MCF 10A (cell line): Measurements from ENCODE around the gene OTUD3. TPM values are rescaled to one million over a fixed set of nuclear protein-coding genes. Genes with fewer than 3 reads are reported as not detected.

ENCODE experiments used
- BruUV-seq: library from RNA; stranded (reverse); fragments of 400-500 nt; replicated peaks from 2 replicates; lab custom pipeline; 2021; lab: Mats Ljungman, UMichigan
- CTCF ChIA-PET: fragments of 300-600 bp; sonication (Branson Sonifier 250); formaldehyde crosslinking; extraction: SDS; loops from one replicate; lab custom pipeline; 2021; ENCODE audit warnings: antibody characterized with exemption, inconsistent platforms; lab: Yijun Ruan, JAX
- POLR2A ChIA-PET: fragments of 300-600, 350-650 bp; sonication (Branson Sonifier 250); formaldehyde crosslinking; extraction: SDS; loops from one replicate; lab custom pipeline; 2020; ENCODE audit warnings: antibody characterized with exemption, inconsistent platforms; lab: Yijun Ruan, JAX
- DNase-seq: peaks from one replicate; pipeline ENCODE4 v3.0.0-alpha.2; 2018; ENCODE audit not compliant: unreplicated experiment
- H3K27ac Mint-ChIP-seq: one replicate; pipeline ENCODE4 v1.8.0; 2022; ENCODE audit warnings: mild to moderate bottlenecking, low read depth, mixed read lengths; ENCODE audit not compliant: unreplicated experiment
- H3K27me3 Mint-ChIP-seq: one replicate; pipeline ENCODE4 v1.8.0; 2022; ENCODE audit warnings: mixed read lengths; ENCODE audit not compliant: insufficient read depth, unreplicated experiment
- H3K36me3 Mint-ChIP-seq: one replicate; pipeline ENCODE4 v1.8.0; 2022; ENCODE audit warnings: mild to moderate bottlenecking, moderate library complexity, mixed read lengths; ENCODE audit not compliant: insufficient read depth, unreplicated experiment
- H3K4me1 Mint-ChIP-seq: one replicate; pipeline ENCODE4 v1.8.0; 2022; ENCODE audit warnings: mixed read lengths; ENCODE audit not compliant: insufficient read depth, unreplicated experiment
- H3K4me3 Mint-ChIP-seq: one replicate; pipeline ENCODE4 v1.8.0; 2022; ENCODE audit warnings: mild to moderate bottlenecking, moderate library complexity, mixed read lengths; ENCODE audit not compliant: unreplicated experiment
- H3K9me3 Mint-ChIP-seq: one replicate; pipeline ENCODE4 v1.8.0; 2022; ENCODE audit warnings: mixed read lengths; ENCODE audit not compliant: unreplicated experiment
- intact Hi-C: fragments of 100-400 bp; cut with micrococcal nuclease; formaldehyde crosslinking; loops from 2 replicates; pipeline ENCODE4 v1.14.1; 2022
- total RNA-seq: library from RNA; stranded (reverse); gene quantifications from 2 replicates; pipeline ENCODE4 v1.2.3, GENCODE V29; 2022
- TF ChIP-seq, protein P1 (sequence below): fragments of 200-600 bp; IDR thresholded peaks from one replicate; pipeline ENCODE4 v1.8.0; 2022; ENCODE audit warnings: antibody characterized with exemption, mild to moderate bottlenecking; ENCODE audit not compliant: unreplicated experiment

Gene OTUD3
- total RNA-seq, 1 experiment from 2014 or later: 11.6 TPM

DNA sequence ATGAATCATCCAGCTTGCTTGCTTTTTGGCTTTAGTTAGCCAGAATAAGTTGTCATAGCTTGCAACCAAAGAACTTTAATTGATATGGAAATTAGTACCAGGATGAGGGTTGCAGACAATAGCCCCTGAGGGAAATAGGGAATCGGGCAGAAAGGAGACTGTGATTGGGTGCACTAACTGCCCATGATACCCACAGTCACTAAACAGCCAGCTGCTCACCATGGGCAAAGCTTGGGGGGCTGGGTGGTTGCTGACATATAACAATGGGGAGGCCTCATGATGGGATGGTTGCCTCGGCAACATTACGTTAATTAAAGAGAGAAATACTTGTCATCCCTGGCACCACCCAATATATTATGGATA lies 59.0 kb downstream of the OTUD3 start:
- no peaks in the 10 kb centered on the region for H3K9me3 Mint-ChIP-seq
- ChIA-PET POLR2A (no interaction called here), CTCF (no interaction called here)
- intact Hi-C loops: no loop called here
- BruUV-seq: no TSS peak
- H3K36me3 Mint-ChIP-seq: no peaks in the 10 kb centered on the region
- H3K27me3 Mint-ChIP-seq: no peaks in the 10 kb centered on the region
- H3K4me3 Mint-ChIP-seq: no peak overlapping the region
- TF ChIP-seq, protein P1, sequence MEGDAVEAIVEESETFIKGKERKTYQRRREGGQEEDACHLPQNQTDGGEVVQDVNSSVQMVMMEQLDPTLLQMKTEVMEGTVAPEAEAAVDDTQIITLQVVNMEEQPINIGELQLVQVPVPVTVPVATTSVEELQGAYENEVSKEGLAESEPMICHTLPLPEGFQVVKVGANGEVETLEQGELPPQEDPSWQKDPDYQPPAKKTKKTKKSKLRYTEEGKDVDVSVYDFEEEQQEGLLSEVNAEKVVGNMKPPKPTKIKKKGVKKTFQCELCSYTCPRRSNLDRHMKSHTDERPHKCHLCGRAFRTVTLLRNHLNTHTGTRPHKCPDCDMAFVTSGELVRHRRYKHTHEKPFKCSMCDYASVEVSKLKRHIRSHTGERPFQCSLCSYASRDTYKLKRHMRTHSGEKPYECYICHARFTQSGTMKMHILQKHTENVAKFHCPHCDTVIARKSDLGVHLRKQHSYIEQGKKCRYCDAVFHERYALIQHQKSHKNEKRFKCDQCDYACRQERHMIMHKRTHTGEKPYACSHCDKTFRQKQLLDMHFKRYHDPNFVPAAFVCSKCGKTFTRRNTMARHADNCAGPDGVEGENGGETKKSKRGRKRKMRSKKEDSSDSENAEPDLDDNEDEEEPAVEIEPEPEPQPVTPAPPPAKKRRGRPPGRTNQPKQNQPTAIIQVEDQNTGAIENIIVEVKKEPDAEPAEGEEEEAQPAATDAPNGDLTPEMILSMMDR: no peak
- no peaks in the 10 kb centered on the region for H3K4me1 Mint-ChIP-seq
- no peak for DNase-seq
- H3K27ac Mint-ChIP-seq: no peak overlapping the region

DNA sequence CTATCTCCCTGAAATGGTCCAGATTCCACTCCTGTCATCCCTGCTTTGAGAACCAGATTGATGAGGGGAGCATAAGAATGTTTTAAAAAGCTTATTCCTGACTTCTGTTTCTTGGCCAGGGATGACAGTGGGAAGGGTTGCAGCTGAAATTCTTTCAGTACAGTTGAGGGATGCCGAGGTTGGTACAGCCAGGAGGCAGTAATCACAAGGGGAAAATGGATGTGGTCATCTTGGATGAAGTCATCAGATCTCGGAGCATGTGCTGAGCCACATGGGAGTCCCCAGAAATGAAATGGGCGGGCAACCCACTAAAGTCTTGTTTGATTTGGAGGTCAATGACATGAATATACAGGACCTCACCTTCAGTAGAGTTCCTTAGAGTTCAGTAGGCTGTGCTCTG lies 59.9 kb downstream of the OTUD3 start:
- H3K27ac Mint-ChIP-seq: no peak overlapping the region
- intact Hi-C loops: no loop called here
- no peaks in the 10 kb centered on the region for H3K4me1 Mint-ChIP-seq
- ChIA-PET POLR2A (no interaction called here), CTCF (interaction anchor here (0.6 kb wide), 1 partner anchor 664 kb away, joined by 3 read pairs; no protein-coding TSS in a partner anchor)
- no peak for DNase-seq
- H3K9me3 Mint-ChIP-seq: no peaks in the 10 kb centered on the region
- H3K36me3 Mint-ChIP-seq: no peaks in the 10 kb centered on the region
- H3K27me3 Mint-ChIP-seq: no peaks in the 10 kb centered on the region
- no peak overlapping the region for H3K4me3 Mint-ChIP-seq
- BruUV-seq: no TSS peak
- TF ChIP-seq, protein P1: no peak

DNA sequence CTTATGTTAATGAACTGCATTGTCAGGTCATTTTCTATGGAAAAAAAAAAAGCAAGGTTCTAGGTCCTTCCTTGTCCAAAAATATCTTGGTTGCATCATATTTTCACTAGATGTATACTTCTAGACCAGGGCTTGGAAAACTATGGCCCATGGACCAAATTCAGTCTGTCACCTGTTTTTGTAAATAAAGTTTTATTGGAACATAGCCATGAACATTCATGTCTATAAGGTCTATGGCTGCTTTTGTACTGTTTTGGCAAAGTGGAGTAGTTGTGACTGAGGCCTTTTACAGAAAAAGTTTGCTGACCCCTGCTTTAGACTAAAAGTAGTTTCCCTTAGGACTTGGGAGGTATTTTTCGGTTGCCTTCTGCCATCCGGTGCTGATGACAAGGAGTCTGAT lies 60.5 kb downstream of the OTUD3 start:
- Mint-ChIP-seq H3K27ac (no peak overlapping the region), H3K36me3 (no peaks in the 10 kb centered on the region), H3K9me3 (no peaks in the 10 kb centered on the region), H3K4me3 (no peak overlapping the region), H3K27me3 (no peaks in the 10 kb centered on the region), H3K4me1 (no peaks in the 10 kb centered on the region)
- CTCF ChIA-PET: interaction anchor here (0.6 kb wide), 1 partner anchor 663 kb away, joined by 3 read pairs; no protein-coding TSS in a partner anchor
- POLR2A ChIA-PET: no interaction called here
- intact Hi-C loops: no loop called here
- no peak for DNase-seq
- TF ChIP-seq, protein P1: no peak
- BruUV-seq: no TSS peak

DNA sequence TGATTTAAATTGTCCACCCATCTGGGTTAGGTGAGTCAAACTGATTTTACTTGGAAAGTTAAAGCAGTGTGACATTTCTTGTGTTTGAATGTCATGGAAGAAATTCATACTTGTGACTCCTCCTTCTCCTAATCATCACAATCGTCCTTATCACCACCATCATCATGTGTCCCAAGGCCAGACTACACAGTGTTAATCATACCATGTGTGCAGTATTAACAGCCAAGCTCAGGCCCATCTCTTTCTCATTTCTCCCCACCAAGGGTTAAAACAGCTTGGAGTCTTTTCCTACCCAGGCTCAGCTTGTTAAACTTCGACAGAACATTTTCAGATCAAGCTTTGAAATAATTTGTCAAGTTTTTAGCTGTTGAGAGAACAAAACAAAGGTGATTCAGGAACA lies 63.7 kb downstream of the OTUD3 start:
- BruUV-seq: no TSS peak
- Mint-ChIP-seq H3K4me1 (peaks cover 7% of the 10 kb centered on the region), H3K27me3 (no peaks in the 10 kb centered on the region), H3K36me3 (no peaks in the 10 kb centered on the region), H3K9me3 (no peaks in the 10 kb centered on the region), H3K4me3 (no peak overlapping the region), H3K27ac (no peak overlapping the region)
- POLR2A ChIA-PET: no interaction called here
- intact Hi-C loops: no loop called here
- CTCF ChIA-PET: interaction anchor here (1.6 kb wide), 1 partner anchor 27 kb away, joined by 8 read pairs; no protein-coding TSS in a partner anchor
- TF ChIP-seq, protein P1: no peak
- no peak for DNase-seq
